Activated CD4-positive, alpha-beta T cell treated with anti-CD3 and anti-CD28 coated beads for 48 hours (primary cell): ENCODE results near the gene CELA2B.
"Not testable (repeated sequence)": the region's sequence is repeated elsewhere in the genome, so short reads cannot be mapped to it uniquely, and the experiment has no call there.

Experiments
- DNase-seq: peaks from one replicate; pipeline ENCODE4 v3.0.0-alpha.2; 2020

The CELA2B gene

DNA sequence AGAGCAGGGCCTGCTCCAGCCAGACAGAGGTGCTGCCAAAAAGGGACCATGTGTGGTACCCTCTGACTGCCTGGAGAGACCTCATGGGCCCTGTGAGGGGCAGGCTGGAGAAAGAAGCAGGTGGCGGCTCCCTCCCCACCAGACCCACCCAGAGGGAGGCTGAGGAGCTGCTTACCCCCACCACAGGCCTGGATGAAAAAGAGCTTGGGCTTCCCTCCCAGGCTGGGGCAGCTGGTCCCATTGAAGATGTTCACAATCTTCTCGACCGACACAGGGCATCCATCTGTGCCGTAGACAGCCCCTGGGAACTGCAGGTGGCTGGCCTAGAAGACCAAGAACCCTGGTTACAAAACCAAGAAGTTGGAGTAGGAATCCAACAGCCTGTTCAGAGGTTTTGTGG is 28.5 kb downstream of the CELA2B start:
- no peak for DNase-seq

DNA sequence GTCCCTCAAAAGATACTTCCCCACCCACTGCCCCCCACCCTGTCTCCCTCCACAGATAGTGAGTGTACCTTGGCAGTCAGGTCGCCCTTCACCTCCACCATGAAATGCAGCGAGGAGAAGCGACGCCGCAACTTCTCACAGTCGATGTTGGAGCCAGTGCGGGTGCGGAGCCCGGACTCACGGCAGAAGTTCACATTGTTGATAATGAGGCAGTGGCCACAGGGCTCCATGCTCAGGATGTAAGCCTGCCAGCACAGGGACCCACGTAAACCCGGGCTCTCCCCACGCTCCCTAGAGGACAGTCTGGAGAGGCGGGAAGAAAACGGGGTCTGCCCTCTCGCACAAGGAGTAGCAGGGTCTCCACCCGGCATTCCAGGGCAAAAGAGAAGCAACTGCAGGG is 30.9 kb downstream of the CELA2B start:
- DNase-seq = no peak

DNA sequence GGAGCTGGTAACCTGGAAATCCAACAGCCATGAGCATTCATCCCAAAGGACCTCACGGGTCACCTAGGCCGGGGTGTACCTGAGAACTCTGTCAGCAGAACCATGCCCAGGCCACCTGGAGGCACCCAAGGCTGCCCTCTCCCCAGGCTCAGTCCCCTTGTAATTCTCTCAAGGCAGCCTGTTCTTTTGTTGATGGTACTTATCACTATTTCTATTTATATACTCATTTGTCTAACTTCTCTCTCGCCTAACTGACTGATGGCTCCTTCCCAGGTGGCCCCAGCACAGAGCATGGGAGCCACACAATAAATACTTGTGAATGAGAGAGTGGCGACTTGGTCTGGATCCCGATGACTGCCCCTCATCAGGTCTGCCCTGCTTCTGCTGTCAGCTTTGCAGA is 31.4 kb downstream of the CELA2B start:
- no peak for DNase-seq

DNA sequence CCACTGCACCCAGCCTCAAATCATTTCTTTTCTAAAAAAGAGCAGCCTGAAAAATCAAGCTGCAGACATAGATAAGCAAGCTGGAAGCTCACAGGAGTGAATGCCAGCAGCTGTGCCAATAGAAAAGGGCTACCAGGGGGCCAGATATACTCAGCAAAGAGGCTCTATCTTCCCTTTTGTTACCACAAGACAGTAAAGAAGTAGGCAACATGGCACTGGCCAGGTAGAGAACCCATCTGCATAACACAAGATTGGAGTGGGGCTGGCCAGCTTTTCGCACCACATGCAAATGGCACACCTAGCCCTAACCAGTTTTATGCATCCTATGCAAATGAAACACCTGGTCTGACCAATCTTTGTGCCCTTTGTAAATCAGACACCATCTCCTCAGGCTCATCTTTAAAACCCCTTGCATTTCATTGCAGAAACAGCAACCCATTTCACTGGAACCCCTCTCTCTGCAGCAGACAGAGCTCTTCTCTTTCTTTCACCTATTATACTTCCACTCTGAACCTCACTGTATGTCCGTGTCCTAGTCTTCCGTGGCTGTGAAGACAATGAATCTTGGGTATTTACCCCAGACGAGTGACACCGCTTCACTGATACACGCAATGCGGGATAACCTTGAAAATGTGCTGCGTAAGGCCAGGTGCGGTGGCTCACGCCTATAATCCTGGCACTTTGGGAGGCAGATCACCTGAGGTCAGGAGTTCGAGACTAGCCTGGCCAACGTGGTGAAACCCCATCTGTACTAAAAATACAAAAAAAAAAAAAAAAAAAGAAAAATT is 33.0 kb downstream of the CELA2B start:
- no peak for DNase-seq

DNA sequence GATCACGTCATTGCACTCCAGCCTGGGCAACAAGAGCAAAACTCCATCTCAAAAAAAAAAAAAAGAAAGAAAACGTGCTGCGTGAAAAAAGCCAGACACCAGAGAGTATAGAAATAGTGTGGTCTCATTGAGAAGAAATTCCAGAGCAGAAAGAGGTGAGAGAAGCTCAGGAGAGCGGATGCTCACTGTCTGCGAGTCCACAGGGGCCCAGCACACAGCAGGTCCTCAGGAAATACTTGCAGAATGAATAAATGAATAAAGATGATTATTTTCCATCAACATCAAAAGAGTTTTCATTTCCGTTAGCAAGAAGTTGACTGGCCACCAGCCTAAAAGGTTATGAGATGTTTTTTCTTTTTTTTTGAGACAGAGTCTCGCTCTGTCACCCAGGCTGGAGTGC is 33.7 kb downstream of the CELA2B start:
- DNase-seq = no peak

DNA sequence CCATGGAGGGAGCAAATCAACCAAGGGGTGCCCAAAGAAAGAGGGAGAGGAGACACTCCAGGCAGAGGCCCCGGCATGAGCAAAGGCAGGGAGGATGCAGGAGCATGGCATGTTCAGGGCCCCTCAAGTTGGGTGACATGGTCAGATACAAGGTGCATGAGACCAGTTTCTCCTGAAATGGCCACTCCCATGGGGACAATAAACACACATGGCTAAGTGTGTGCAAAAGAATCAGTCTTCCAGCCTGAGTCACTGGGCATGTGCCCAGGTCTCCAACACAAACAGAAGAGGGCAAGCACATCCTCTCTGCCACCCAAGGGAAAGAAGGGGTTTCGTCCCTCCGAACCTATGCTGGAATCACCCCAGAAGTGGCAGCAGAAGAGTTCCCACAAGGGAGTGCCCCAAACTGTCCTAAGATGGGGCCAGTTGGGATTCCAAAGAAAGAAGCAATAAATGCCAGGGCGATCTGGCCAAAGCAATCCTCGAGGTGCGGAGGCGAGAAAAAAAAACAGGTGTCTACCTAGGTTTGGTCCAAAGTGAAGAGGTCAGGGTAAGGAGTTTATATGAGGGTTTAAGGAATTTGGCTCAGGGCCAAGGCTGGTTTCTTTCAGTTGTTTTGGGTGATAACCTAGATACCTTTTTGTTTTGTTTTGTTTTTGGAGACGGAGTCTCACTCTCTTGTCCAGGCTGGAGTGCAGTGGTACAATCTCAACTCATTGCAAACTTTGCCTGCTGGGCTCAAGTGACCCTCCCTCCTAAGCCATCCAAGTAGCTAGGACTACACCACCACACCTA is 34.9 kb downstream of the CELA2B start:
- DNase-seq = no peak

DNA sequence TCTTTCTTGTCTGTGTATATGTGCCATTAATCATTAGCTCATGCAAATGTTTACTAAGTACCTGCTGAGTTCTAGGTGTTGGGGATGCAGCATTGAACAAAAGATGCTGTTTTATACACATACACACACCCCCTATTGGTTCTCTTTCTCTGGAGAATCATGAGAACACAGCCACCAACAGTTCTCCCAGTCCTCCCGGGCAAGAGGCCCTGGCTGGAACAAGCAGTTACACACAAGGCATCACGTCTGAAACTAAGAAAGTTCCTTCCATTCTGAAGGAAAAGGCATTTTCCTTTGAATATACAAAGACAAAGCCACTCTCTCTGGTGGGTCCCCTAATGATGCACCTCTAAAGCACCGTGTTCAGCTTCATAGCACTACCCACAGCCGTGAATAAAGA is 37.3 kb downstream of the CELA2B start:
- DNase-seq = no peak

DNA sequence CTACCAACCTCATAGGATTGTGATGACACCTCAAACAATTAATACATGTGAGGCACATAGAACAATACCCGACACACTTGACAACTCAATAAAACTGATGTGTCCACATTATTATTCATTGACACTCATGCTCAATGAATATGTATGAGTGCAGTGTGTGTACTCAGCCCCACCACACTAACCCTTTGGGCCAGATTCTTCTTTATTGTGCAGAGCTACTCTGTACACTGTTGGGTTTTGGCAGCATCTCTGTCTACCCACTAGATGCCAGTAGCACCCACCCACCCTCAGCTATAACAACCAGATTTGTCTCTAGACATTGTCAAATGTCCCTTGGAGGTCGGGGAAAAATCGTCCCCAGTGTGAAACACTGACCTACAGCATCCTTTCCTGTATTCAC is 38.0 kb downstream of the CELA2B start:
- no peak for DNase-seq

DNA sequence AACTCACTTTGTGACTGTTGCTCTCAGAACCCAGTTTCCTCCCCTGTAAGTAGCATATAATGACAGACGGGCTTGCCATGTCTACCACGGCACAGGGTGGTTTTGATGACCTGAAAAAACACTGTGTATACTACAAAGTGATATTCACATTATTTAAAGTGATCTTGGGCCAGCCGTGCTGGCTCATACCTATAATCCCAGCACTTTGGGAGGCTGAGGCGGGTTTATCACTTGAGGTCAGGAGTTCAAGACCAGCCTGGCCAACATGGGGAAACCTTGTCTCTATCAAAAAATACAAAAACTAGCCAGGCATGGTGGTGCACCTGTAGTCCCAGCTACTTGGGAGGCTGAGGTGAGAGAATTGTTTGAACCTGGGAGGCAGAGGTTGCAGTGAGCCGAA is 38.7 kb downstream of the CELA2B start:
- DNase-seq = not testable (repeated sequence)

DNA sequence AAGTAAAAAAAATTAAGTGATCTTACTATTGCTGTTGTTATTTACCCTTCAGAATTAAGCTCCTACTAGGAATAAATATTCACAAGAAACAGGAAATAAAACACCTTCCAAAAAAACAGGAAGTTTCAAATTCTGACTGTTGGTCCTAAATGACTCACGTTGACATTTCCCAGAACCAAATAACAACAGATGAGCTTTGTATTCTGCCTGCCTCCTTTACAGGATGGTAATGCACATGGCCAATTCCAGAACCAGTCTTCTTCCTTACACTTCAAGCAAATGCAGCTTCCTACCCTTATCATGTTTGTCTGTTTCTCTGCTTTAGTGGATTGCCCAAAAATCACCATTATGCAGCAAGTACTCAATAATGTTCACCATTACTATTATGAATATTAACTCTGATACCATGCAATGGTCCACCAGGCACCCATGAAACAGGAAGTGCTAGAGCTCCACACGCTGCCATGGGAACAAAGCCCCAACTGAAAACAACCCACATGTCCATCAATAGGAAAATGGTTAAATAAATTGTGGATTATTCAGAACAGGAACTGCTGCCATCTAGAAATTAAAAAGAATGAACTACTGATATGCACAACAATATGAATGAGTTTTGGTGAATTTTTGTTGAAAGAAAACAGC is 39.2 kb downstream of the CELA2B start:
- DNase-seq = no peak

DNA sequence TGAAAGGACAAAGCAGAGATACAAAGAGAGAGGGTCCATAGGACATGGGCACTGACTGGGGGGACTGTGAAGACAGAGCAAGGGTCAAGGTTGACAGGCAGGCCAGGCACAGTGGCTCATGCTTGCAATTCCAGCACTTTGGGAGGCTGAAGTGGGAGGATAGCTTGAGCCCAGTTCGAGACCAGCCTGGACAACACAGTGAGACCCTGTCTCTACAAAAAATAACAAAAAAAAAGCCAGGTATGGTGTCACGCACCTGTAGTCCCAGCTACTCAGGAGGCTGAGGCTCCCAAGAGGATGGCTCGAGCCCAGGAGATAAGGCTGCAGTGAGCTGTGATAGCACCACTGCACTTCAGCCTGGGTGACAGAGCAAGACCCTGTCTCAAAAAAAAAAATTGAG is 43.7 kb downstream of the CELA2B start:
- DNase-seq = no peak

DNA sequence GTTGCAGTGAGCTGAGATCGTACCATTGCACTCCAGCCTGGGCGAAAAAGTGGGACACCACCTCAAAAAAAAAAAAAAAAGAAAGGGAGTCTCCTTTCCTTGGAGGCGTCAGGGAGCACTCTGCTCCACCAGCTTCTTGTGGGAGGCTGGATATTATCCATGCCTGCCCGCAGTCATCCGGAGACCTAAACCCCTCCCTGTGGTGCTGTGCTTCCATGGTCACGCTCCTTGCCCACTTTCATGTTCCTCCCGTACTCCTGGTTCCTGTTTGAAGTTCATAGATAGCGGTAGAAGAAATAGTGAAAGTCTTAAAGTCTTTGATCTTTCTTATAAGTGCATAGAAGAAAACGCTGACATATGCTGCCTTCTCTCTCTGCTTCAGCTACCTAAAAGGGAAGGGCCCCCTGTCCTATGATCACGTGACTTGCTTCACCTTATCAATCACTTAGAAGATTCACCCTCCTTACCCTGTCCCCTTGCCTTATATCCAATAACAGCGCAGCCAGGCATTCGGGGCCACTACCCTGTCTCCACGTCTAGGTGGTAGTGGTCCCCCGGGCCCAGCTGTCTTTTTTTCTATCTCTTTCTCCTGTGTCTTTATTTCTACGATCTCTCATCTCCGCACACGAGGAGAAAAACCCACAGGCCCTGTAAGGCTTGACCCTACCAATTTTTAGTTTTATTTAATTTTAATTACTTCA is 45.5 kb downstream of the CELA2B start:
- DNase-seq = not testable (repeated sequence)

DNA sequence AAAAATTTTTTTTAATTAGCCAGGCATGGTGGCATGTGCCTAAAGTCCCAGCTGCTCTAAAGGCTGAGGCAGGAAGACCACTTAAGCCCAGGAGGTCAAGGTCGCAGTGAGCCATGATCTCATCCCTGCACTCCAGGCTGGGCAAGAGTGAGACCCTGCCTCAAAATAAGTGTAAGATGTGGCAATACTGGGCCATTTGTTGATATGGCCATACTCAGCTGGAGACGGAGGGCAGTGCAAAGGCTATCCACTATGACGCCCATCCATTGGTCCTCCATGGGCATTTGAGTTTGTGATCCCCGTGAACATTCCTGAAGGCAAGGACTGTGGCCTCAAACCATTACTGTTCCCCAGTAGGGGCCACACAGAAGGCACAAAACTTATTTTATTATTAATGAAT is 46.6 kb downstream of the CELA2B start:
- DNase-seq = no peak

DNA sequence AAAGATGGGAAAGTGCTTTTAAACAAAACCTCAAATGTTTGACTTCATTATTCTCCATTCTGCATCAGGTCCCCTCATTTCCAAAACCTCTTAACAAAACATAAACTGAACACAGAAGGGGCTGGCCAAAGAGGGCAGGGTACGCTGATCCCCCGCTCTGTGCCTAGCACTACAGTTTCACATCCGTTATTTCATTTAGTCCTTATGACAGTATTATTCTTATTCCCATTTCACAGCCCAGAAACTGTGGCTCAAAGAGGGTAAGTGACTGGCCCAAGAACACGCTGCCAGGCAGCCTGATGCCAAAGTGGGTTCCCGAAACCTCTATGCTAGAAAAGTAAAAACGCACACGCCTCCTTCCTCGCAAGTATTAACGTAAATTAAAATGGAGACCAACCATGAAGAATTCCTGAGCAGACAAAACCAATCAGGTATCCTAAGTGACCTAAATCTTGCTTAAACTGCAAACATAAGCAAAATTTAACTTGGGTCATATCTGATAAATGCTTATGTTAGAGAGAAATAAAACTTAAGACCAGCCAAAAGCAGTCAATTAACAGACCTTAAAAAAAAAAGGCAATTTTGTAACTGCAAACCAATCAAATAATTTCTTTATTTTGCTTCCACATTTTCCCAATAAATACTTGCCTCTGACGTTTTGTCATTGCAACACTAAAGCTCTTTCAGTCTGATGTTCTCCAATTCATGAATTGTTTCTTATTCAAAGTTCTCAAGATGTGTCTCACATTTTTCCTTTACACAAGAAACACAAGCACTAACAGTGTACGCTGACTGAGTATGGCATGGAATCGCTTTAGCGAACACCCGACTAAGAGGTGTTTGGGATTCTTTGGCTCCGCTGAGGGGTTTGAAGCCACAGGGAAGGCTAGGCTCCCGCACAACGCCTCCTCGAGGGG is 47.5 kb downstream of the CELA2B start:
- DNase-seq = no peak

DNA sequence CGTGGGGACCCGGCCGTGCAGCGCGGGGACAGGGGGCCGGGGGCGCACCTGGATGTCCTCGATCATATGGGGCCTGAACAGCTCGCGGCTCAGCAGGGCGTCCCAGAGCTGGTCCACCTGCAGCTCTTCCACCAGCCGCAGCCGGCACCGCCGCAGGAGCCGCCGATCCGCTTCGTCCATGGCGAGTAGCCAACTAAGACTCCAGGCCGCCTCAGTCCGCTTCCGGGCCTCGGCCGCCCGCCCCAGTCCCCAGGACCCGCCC is 48.0 kb downstream of the CELA2B start, which contains the start of gene CASP9:
Gene CASP9, minus strand, starts transcription at position 195 of the 262 bp plus-strand sequence. Its CDS starts 15 bp downstream, at position 180.
- no peak for DNase-seq

DNA sequence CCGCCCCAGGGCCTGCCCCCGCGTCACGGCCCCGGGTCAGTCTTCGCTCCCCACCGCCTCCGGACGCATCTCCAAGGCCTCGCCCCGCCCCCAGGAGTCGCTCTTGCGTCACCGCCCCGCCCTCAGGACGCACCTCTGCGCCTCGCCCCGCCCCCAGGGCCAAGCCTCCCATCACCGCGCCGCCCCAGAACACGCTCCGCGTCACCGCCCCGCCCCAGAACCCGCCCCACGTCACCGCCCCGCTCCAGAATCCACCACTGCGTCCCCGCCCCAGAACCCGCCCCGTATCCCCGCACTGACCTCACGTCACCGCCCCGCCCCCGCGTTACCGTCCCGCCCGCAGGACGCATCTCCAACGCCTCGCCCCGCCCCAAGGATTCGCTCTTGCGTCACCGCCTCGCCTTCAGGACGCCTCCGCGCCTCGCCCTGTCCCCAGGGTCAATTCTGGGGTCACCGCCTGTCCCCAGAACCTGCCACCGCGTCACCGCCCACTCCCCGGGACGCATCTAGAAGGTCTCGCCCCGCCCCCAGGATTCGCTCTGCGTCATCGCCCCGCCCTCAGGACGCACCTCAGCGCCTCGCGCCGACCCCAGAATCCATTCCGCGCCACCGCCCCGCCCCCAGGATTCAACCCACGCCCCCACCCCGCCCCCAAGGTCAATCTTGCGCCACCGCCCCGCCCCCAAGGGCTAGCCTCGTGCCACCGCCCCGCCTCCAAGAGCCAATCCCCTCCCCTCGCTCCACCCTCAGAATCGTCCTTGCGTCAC is 48.6 kb downstream of the CELA2B start:
- DNase-seq = peak; percentile 100

DNA sequence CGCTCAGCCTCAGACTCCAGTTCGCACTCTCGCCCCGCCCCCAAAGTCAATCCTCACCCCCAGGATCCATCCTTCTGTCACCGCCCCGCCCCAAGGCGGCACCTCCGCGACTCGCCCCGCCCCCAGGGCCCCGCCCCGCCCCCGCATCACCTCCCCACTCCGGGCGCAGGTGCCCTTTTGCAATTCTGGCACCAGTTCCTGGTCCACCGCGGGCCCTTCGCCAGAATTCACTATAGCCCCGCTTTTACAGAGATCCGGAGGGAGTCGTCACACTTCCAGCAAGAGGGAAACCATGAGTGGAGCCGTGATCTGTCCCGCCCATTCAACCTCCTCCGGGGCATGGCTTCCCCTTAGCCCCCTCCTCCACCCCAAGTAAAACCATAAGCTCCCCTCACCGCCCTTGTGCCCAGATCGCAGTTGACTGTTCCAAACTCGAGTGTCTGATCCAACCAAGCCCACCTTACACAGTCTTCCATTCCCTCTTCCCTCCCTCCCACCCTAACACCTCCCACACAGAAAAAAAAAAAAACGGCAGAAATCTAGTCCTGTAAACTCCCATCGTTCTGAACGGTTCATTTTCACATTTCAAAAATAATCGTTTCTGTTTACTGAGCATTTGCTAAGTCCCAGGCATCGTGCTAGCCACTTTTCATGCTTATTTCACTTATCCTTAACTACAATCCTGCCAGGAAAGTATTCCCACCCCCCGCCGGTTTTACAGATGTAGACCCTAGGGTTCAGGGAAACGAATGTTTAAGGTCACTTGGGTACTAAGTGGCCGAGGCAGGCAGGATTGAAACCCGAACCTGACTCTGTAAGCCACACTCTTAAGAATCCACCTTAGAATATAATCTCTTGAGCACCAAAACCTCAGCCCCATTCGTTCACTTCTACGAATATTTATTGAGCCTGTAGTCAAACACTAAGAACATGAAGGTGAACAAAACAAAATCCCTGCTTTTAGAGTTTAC is 49.4 kb downstream of the CELA2B start:
- DNase-seq = peak; percentile 100

DNA sequence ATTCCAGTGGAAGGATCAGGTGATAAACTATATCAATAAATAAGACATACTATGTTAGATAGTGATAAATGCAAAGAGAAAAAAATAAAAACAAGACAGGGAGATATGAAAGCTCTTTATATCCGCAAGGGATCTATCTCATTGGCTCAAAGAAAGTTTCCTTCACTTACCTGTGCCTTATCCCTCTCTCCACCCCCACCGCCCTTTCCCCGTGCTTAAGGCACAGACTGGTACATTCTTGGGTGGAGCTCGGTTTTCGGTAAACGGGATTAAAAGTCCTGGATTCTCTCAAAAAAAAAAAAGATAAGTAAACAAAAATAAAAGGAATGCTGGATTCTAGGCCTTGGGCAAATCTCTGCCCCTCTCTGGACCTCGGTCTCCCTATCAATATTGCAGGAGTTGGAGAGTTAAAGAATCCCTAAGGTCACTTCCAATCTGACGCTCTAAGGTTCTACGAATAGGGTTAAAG is 50.2 kb downstream of the CELA2B start:
- DNase-seq = peak; percentile 8

DNA sequence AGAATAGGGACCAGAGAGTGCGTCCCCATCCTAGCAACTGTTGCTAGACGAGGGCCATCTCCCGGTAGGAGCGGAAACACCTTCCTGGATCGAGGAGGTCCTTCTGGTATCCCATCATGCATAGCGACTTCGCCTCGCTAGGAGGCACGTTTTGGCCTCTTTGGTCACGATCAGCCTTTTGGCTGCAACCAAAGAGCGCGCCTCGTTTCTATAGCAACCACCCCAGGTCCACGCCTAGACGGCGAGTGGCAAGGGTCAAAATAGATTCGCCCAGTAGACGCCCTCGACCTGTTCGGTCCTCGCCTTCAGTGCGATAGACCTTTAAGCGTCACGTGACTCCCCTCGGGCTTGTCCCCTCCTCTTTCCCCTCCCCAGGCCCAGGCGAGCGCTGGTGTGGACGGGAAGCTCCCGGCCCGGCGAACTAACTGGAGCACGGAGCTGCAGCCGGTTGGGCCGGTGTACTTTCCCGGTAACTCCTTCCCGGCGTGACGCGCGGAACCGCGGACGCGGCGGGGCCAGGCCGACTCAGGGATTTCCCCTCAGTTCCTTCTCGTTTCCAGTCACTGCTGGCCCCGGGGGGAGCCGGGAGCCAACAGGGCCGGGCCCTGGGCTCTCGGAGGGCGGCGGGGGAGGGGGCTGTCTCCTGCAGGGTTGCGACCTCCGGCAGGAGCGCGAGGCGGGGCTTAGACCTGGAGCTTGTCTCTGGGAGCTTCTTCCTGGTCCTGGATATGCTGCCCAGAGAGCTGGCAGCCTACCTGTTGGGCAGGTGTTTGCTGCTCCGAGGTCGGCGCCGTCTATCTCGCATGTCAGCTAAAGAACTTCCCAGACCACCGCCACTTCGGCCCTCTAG is 50.8 kb downstream of the CELA2B start, which contains the start of gene DNAJC16:
Gene DNAJC16, plus strand, starts transcription at position 359 of the 850 bp plus-strand sequence. CDS start 2,258 bp downstream, outside the sequence.
- peak; percentile 98 for DNase-seq
